IMR-90 (cell line): ENCODE measurements around the gene SNX11. TPM values are rescaled to one million over a fixed set of nuclear protein-coding genes. Genes with fewer than 3 reads are reported as not detected.

ENCODE experiments used
- ATAC-seq: fragments of 200-7000 bp; cut with Tn5 transposase; 2 replicates; pipeline ENCODE4 v1.9.1; 2020; ENCODE audit warnings: low read depth, mild to moderate bottlenecking, moderate library complexity
- BruUV-seq: library from RNA; stranded (reverse); fragments of 400-500 nt; replicated peaks from 2 replicates; lab custom pipeline; 2021; lab: Mats Ljungman, UMichigan
- CTCF ChIA-PET: fragments of 300-600 bp; formaldehyde crosslinking; extraction: SDS; loops from one replicate; lab custom pipeline; 2021; ENCODE audit warnings: antibody characterized with exemption; lab: Yijun Ruan, JAX
- POLR2A ChIA-PET: fragments of 300-600 bp; sonication (Branson Sonifier 250); formaldehyde crosslinking; loops from one replicate; lab custom pipeline; 2022; ENCODE audit warnings: antibody characterized with exemption; ENCODE audit not compliant: unreplicated experiment; lab: Charles Lee
- DNase-seq: peaks from one replicate; pipeline ENCODE4 v3.0.0; 2013
- H2AFZ ChIP-seq: replicated peaks from 2 replicates; pipeline ENCODE3; 2013; ENCODE audit warnings: low read length, mild to moderate bottlenecking; ENCODE audit not compliant: poor library complexity
- H2AK5ac ChIP-seq: 2 replicates; pipeline ENCODE4 v1.6.1; 2013; ENCODE audit warnings: low read depth, low read length, inconsistent platforms
- H2AK9ac ChIP-seq: replicated peaks from 2 replicates; pipeline ENCODE3; 2013; ENCODE audit warnings: mild to moderate bottlenecking, low read depth, low read length, moderate library complexity; ENCODE audit not compliant: poor library complexity
- H2BK120ac ChIP-seq: 2 replicates; pipeline ENCODE4 v1.6.1; 2013; ENCODE audit warnings: low read depth, low read length, inconsistent platforms
- H2BK15ac ChIP-seq: 3 replicates; pipeline ENCODE4 v1.6.1; 2013; ENCODE audit warnings: low read depth, low read length, inconsistent platforms
- H2BK20ac ChIP-seq: 2 replicates; pipeline ENCODE4 v1.6.1; 2013; ENCODE audit warnings: low read depth, mild to moderate bottlenecking, inconsistent platforms, low read length, moderate library complexity
- H2BK5ac ChIP-seq: 2 replicates; pipeline ENCODE4 v1.6.1; 2013; ENCODE audit warnings: mild to moderate bottlenecking, low read depth, low read length, inconsistent platforms; ENCODE audit not compliant: poor library complexity, severe bottlenecking
- H3K14ac ChIP-seq: replicated peaks from 2 replicates; pipeline ENCODE4 v1.6.1; 2013; ENCODE audit warnings: low read depth, low read length, inconsistent platforms
- H3K18ac ChIP-seq: 2 replicates; pipeline ENCODE4 v1.6.1; 2013; ENCODE audit warnings: low read depth, low read length, control low read depth
- H3K23ac ChIP-seq: 2 replicates; pipeline ENCODE4 v1.6.1; 2013; ENCODE audit warnings: low read depth, low read length, inconsistent platforms
- H3K27ac ChIP-seq: 2 replicates; pipeline ENCODE4 v1.5.1; 2013; ENCODE audit warnings: mild to moderate bottlenecking, control low read depth, low read length; ENCODE audit not compliant: insufficient read depth
- H3K27me3 ChIP-seq: 2 replicates; pipeline ENCODE4 v1.6.1; 2013; ENCODE audit warnings: low read length; ENCODE audit not compliant: control insufficient read depth, insufficient read depth
- H3K36me3 ChIP-seq: 2 replicates; pipeline ENCODE4 v1.6.1; 2013; ENCODE audit warnings: low read length, mixed read lengths; ENCODE audit not compliant: control insufficient read depth, insufficient read depth
- H3K4ac ChIP-seq: 2 replicates; pipeline ENCODE4 v1.6.1; 2013; ENCODE audit warnings: low read depth, low read length, inconsistent platforms
- H3K4me1 ChIP-seq: 2 replicates; pipeline ENCODE4 v1.6.1; 2013; ENCODE audit warnings: low read length, mixed read lengths; ENCODE audit not compliant: control insufficient read depth, insufficient read depth
- H3K4me2 ChIP-seq: 2 replicates; pipeline ENCODE4 v1.6.1; 2013; ENCODE audit warnings: low read depth, mild to moderate bottlenecking, control low read depth, low read length, moderate library complexity
- H3K4me3 ChIP-seq: 2 replicates; pipeline ENCODE4 v1.5.1; 2013; ENCODE audit warnings: low read depth, mild to moderate bottlenecking, control low read depth, low read length, moderate library complexity; ENCODE audit not compliant: insufficient read depth
- H3K56ac ChIP-seq: 2 replicates; pipeline ENCODE4 v1.6.1; 2013; ENCODE audit warnings: low read length, inconsistent platforms; ENCODE audit not compliant: insufficient read depth; ENCODE audit errors: extremely low read depth
- H3K79me1 ChIP-seq, 2 experiments: 2 replicates each; pipeline ENCODE4 v1.6.1; 2013; ENCODE audit warnings: low read length in 2 of 2, inconsistent platforms in 1 of 2, low read depth in 1 of 2
- H3K9ac ChIP-seq: 2 replicates; pipeline ENCODE4 v1.6.1; 2013; ENCODE audit warnings: low read depth, low read length, control low read depth
- H3K9me1 ChIP-seq: 2 replicates; pipeline ENCODE4 v1.6.1; 2013; ENCODE audit warnings: low read length, inconsistent platforms; ENCODE audit not compliant: insufficient read depth
- H3K9me3 ChIP-seq: 2 replicates; pipeline ENCODE4 v1.6.1; 2013; ENCODE audit warnings: low read length; ENCODE audit not compliant: control insufficient read depth, insufficient read depth
- H4K20me1 ChIP-seq: 2 replicates; pipeline ENCODE4 v1.6.1; 2013; ENCODE audit warnings: low read length, inconsistent platforms; ENCODE audit not compliant: insufficient read depth
- H4K5ac ChIP-seq: 2 replicates; pipeline ENCODE4 v1.6.1; 2013; ENCODE audit warnings: mild to moderate bottlenecking, low read depth, low read length, control low read depth
- H4K8ac ChIP-seq, 2 experiments: 2 replicates each; pipeline ENCODE4 v1.6.1; 2013; ENCODE audit warnings: low read depth in 2 of 2, low read length in 2 of 2, control low read depth in 1 of 2, inconsistent platforms in 1 of 2
- H4K91ac ChIP-seq: 2 replicates; pipeline ENCODE4 v1.6.1; 2013; ENCODE audit warnings: low read depth, low read length, inconsistent platforms; ENCODE audit not compliant: insufficient read depth
- BHLHE40 ChIP-seq: fragments of 150-350 bp; IDR thresholded peaks from 2 replicates; pipeline ENCODE4 v1.6.1; 2016; ENCODE audit warnings: mild to moderate bottlenecking, low read depth, low read length
- CEBPB ChIP-seq: IDR thresholded peaks from 2 replicates; pipeline ENCODE4 v1.6.1; 2012; ENCODE audit warnings: low read depth, low read length, improper control_type of control experiment
- CHD1 ChIP-seq: IDR thresholded peaks from 2 replicates; pipeline ENCODE4 v1.6.1; 2012; ENCODE audit warnings: low read depth, low read length, improper control_type of control experiment
- CTCF ChIP-seq: conservative IDR thresholded peaks from 2 replicates; pipeline ENCODE4 v1.5.1; 2012; ENCODE audit warnings: mild to moderate bottlenecking, low read depth, low read length, improper control_type of control experiment
- ELK1 ChIP-seq: fragments of 150-350 bp; IDR thresholded peaks from 2 replicates; pipeline ENCODE4 v1.6.1; 2016; ENCODE audit warnings: low read depth, mild to moderate bottlenecking, low read length, moderate library complexity, borderline replicate concordance
- FOS ChIP-seq: fragments of 150-350 bp; IDR thresholded peaks from 2 replicates; pipeline ENCODE4 v1.6.1; 2016; ENCODE audit warnings: low read depth, low read length
- MAFK ChIP-seq: IDR thresholded peaks from 2 replicates; pipeline ENCODE4 v1.6.1; 2012; ENCODE audit warnings: low read depth, low read length, improper control_type of control experiment
- MAZ ChIP-seq: IDR thresholded peaks from 2 replicates; pipeline ENCODE4 v1.6.1; 2012; ENCODE audit warnings: low read depth, mild to moderate bottlenecking, low read length, improper control_type of control experiment, moderate library complexity, borderline replicate concordance
- MXI1 ChIP-seq: IDR thresholded peaks from 2 replicates; pipeline ENCODE4 v1.6.1; 2012; ENCODE audit warnings: low read depth, mild to moderate bottlenecking, low read length, moderate library complexity, borderline replicate concordance
- NFE2L2 ChIP-seq: fragments of 150-350 bp; IDR thresholded peaks from 2 replicates; pipeline ENCODE4 v1.6.1; 2016; ENCODE audit warnings: low read depth, mild to moderate bottlenecking, low read length
- POLR2A ChIP-seq: IDR thresholded peaks from 2 replicates; pipeline ENCODE4 v1.6.1; 2012; ENCODE audit warnings: mild to moderate bottlenecking, low read depth, low read length
- RAD21 ChIP-seq: IDR thresholded peaks from 2 replicates; pipeline ENCODE4 v1.6.1; 2012; ENCODE audit warnings: low read length, improper control_type of control experiment
- RCOR1 ChIP-seq: IDR thresholded peaks from 2 replicates; pipeline ENCODE4 v1.6.1; 2012; ENCODE audit warnings: mild to moderate bottlenecking, low read length, improper control_type of control experiment; ENCODE audit not compliant: insufficient replicate concordance
- RFX5 ChIP-seq: IDR thresholded peaks from 2 replicates; pipeline ENCODE4 v1.8.0; 2012; ENCODE audit warnings: low read depth, mild to moderate bottlenecking, low read length, moderate library complexity
- SMC3 ChIP-seq: fragments of 150-350 bp; IDR thresholded peaks from 2 replicates; pipeline ENCODE4 v1.6.1; 2016; ENCODE audit warnings: low read depth, mild to moderate bottlenecking, antibody characterized with exemption, low read length, moderate library complexity
- USF2 ChIP-seq: fragments of 150-350 bp; IDR thresholded peaks from 2 replicates; pipeline ENCODE4 v1.6.1; 2017; ENCODE audit warnings: mild to moderate bottlenecking, antibody characterized with exemption, low read length, low read depth
- WGBS, 2 experiments: methylation state at CpG; one replicate each; pipeline versions ENCODE4 v1.1.5 to v1.1.7; 2013; ENCODE audit warnings: missing lambda C conversion rate in 2 of 2; ENCODE audit not compliant: insufficient read length in 1 of 2; ENCODE audit errors: extremely low coverage in 2 of 2; 5-methylcytosine and 5-hydroxymethylcytosine counted together
- dilution Hi-C: fragments of 300-500 bp; cut with HindIII; formaldehyde crosslinking; loops from one replicate; pipeline ENCODE4 v1.14.3; 2018; ENCODE audit warnings: low sequenced_read_pairs; ENCODE audit not compliant: unreplicated experiment
- in situ Hi-C: fragments of 300-500 bp; cut with MboI; formaldehyde crosslinking; loops from 3 replicates; pipeline ENCODE4 v1.14.3; 2019; ENCODE audit warnings: low sequenced_read_pairs, inconsistent platforms, mixed read lengths
- intact Hi-C: fragments of 100-400 bp; cut with micrococcal nuclease; formaldehyde crosslinking; loops from 2 replicates; pipeline ENCODE4 v1.10.0; 2022
- polyA plus RNA-seq, 3 experiments: library from polyadenylated mRNA; depleted of rRNA; stranded (reverse); fragments of >200 nt; gene quantifications; 2 replicates each; pipeline ENCODE4 v1.2.3, GENCODE V29; 2012; ENCODE audit warnings: low replicate concordance in 1 of 3
- total RNA-seq: library from RNA; depleted of rRNA; stranded (reverse); fragments of >200 nt; gene quantifications from 2 replicates; pipeline ENCODE4 v1.2.3, GENCODE V29; 2012

Gene SNX11
- total and polyA plus RNA-seq, 2 of the 4 experiments (the other 2 are of a cell fraction), result 14.7 to 16.9 TPM

GRCh38 chr17:48155889-48156611 lies 48.5 kb downstream of the SNX11 start:
- H2BK20ac ChIP-seq, result no peak overlapping the region
- no peaks in the 10 kb centered on the region for H3K9me3 ChIP-seq
- ATAC-seq (no peak; the same call in 1 of the 2 replicates), DNase-seq (no peak)
- H2AK9ac ChIP-seq, result no peak overlapping the region
- no peak overlapping the region for H3K23ac ChIP-seq
- no peak overlapping the region for H3K18ac ChIP-seq
- no peak overlapping the region for H4K8ac ChIP-seq
- H4K91ac ChIP-seq, result no peak overlapping the region
- TF ChIP-seq ELK1 (no peak), NFE2L2 (no peak), MAZ (no peak), CTCF (no peak), SMC3 (no peak), BHLHE40 (no peak), USF2 (no peak), FOS (no peak), MAFK (no peak), POLR2A (no peak), MXI1 (no peak), RFX5 (no peak), CHD1 (no peak), RCOR1 (no peak), CEBPB (no peak), RAD21 (no peak)
- no peak overlapping the region for H2BK5ac ChIP-seq
- ChIA-PET POLR2A (no interaction called here), CTCF (no interaction called here)
- H2BK15ac ChIP-seq, result no peak overlapping the region
- no peaks in the 10 kb centered on the region for H3K4me1 ChIP-seq
- H3K79me1 ChIP-seq, result no peaks in the 10 kb centered on the region
- intact Hi-C loops (no loop called here), dilution Hi-C loops (no loop called here), in situ Hi-C loops (no loop called here)
- no TSS peak for BruUV-seq
- H3K9ac ChIP-seq, result no peak overlapping the region
- H3K9me1 ChIP-seq, result no peaks in the 10 kb centered on the region
- H3K27me3 ChIP-seq, result peaks cover 58% of the 10 kb centered on the region
- H3K4me2 ChIP-seq, result no peak overlapping the region
- H4K20me1 ChIP-seq, result peaks cover 3% of the 10 kb centered on the region; the same call in 1 of the 2 replicates
- H2BK120ac ChIP-seq, result no peak overlapping the region
- no peaks in the 10 kb centered on the region for H3K36me3 ChIP-seq
- H3K4me3 ChIP-seq, result no peak overlapping the region
- H2AFZ ChIP-seq, result no peak overlapping the region
- H3K27ac ChIP-seq, result no peak overlapping the region
- H3K14ac ChIP-seq, result no peak overlapping the region
- no peak overlapping the region for H3K56ac ChIP-seq
- no peak overlapping the region for H2AK5ac ChIP-seq
- no peak overlapping the region for H4K5ac ChIP-seq
- H3K4ac ChIP-seq, result no peak overlapping the region
- WGBS, 2 experiments, result 65% methylated on average over 4 of the region's 21 CpGs; no CpG with 5 or more reads in 1 of the 2 experiments
